GM06990 (cell line): Measurements from ENCODE around the gene ISOC2.
"Not testable (repeated sequence)": the region's sequence is repeated elsewhere in the genome, so short reads cannot be mapped to it uniquely, and the experiment has no call there.

Experiments used
- DNase-seq: peaks from one replicate; pipeline ENCODE4 v3.0.0-alpha.2; 2011; ENCODE audit not compliant: insufficient read length; ENCODE audit errors: extremely low read depth
- H3K27me3 ChIP-seq: replicated peaks from 2 replicates; pipeline ENCODE4 v1.6.0; 2011; ENCODE audit warnings: low read length; ENCODE audit not compliant: control insufficient read depth, insufficient read depth
- H3K36me3 ChIP-seq: 2 replicates; pipeline ENCODE4 v1.5.1; 2011; ENCODE audit warnings: low read length; ENCODE audit not compliant: control insufficient read depth, insufficient read depth
- H3K4me3 ChIP-seq: replicated peaks from 2 replicates; pipeline ENCODE4 v1.5.1; 2011; ENCODE audit warnings: low read depth, mild to moderate bottlenecking, control low read depth, low read length
- TF ChIP-seq, protein P1 (sequence below): IDR thresholded peaks from 2 replicates; pipeline ENCODE4 v1.5.1; 2011; ENCODE audit warnings: low read length, control low read depth, mild to moderate bottlenecking, inconsistent platforms; ENCODE audit not compliant: insufficient read depth, poor library complexity, severe bottlenecking

Gene ISOC2

DNA sequence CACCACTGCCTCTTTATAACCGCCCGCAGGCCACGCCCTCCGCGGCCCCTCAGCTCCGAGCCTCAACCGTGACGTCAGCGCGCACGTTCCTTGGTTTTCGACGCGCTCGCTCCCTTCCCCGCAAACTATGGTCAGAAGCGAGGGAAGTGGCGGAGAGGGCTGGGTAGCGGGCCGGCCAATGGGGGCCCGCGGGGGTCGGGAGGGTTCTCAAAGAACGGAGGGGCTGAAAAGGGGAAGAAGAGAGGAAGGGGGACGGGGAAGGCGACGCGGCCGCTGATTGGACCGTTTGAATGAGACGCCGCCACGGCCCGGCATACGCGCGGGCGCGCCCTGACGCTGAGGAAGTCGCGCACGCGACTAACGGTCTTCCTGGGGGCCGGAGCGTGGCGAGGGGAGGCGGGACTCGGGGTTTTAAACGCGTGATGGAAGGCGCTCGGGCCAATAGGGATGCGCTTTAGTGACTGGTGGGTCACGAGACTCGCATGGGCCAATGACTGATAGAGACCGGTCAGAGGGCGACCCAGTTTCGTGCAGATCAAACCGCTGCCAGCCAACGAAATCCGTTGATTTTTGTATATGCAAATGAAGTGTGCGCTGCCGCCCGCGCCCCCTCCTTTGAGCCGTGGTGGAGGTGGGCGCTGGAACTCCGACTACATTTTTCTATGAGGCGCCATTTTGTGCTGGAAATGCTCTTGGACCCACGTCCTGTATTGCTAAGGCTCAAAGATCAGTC, 53.5 kb downstream of the ISOC2 start:
- TF ChIP-seq, protein P1, sequence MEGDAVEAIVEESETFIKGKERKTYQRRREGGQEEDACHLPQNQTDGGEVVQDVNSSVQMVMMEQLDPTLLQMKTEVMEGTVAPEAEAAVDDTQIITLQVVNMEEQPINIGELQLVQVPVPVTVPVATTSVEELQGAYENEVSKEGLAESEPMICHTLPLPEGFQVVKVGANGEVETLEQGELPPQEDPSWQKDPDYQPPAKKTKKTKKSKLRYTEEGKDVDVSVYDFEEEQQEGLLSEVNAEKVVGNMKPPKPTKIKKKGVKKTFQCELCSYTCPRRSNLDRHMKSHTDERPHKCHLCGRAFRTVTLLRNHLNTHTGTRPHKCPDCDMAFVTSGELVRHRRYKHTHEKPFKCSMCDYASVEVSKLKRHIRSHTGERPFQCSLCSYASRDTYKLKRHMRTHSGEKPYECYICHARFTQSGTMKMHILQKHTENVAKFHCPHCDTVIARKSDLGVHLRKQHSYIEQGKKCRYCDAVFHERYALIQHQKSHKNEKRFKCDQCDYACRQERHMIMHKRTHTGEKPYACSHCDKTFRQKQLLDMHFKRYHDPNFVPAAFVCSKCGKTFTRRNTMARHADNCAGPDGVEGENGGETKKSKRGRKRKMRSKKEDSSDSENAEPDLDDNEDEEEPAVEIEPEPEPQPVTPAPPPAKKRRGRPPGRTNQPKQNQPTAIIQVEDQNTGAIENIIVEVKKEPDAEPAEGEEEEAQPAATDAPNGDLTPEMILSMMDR = no peak
- Histone ChIP-seq H3K27me3 (no peaks in the 10 kb centered on the region), H3K4me3 (peak overlapping the region; percentile 70), H3K36me3 (peaks cover 17% of the 10 kb centered on the region)
- DNase-seq = peak; percentile 99

DNA sequence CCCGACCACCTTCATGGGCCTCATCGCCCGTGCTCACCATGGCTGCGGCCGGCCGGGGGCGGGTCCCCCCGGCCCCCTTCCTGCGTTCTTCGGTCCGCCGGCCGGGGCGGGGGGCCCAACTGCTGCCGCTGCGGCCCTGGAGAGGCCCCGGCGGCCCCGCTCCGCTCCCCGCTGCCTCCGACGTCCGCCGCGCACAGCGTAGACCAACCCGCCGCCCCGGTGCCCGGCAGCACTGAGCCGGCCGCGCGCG, 54.0 kb downstream of the ISOC2 start, which contains the start of gene UBE2S:
TSS of gene UBE2S (minus strand) at position 239 of the 250 bp plus-strand sequence. CDS start at position 40, 199 bp downstream.
- Histone ChIP-seq H3K36me3 (peaks cover 21% of the 10 kb centered on the region), H3K4me3 (peak within 1 kb of the TSS; percentile 70)
- not testable (repeated sequence) for H3K27me3 ChIP-seq, DNase-seq

DNA sequence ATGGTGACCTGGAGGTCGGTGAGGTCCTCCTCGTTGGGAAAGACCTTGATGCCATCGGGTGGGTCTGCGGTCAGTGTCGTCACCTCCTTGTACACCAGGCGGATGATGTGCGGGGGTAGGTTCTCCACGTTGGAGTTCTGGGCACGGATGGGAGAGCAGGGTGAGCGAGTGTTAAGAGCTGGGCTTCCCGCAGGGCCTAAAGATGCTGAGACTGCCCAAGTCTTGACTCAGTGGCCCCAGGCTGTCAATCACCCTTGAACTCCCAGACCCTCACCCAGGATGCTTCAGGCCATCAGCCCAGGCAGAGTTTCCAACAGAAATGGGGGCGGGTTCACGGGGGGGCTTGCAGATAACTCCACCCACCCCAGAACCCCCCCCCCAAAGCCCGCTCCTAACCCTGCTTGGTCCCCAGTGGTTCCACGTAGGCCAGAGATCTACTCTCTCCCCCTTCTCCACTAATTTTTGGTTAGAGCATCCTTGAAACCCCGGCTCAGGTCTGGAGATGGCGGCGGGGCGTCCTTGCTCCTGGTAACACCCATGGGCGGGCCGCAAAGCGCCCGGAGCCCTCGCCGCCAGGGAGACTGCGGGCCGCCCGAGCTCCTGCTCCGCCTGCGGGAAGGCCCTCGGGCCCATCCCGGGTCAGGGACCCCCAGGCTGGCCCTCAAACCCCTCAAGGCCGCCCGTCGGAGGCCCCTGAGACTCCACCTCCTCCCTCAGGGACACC, 54.5 kb downstream of the ISOC2 start:
- TF ChIP-seq, protein P1 = no peak
- DNase-seq = no peak
- Histone ChIP-seq H3K36me3 (peaks cover 24% of the 10 kb centered on the region), H3K27me3 (no peaks in the 10 kb centered on the region), H3K4me3 (peak overlapping the region; percentile 70)

DNA sequence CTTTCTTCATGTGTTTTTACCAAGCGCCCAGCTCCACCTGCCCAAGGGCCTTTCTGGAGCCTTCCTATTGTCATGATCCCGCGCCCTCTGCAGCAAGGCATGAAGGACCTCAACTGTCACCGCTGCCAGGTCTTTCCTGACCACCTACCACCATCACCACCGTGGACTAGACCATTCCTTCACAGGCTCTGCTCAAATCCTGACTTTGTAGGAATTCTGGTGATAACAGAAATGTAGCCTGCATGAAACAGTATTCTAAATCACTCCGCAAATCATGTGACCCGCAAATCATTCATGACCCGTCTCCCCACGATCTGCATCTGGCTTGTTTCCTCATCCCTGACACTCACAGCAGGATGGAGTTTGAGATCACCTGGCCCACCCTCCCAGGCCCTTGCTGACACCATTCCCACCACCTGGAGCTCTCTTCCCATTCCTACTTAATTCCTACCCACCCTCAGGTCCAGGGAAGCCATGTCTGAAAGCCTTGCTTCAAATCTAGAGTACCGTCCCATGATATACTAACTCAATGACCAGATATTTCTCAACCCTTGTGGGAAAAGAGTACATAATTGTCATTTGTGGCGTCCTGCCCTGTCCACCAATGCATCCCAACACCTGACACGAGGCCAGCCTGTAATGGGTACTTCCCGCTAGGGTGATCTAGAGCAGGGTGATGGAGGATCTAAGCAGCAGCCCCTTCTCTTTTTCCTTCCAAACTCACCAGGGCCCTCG, 55.2 kb downstream of the ISOC2 start:
- H3K27me3 ChIP-seq = no peaks in the 10 kb centered on the region
- H3K36me3 ChIP-seq = peaks cover 28% of the 10 kb centered on the region
- H3K4me3 ChIP-seq = peak overlapping the region; percentile 70
- DNase-seq = no peak
- TF ChIP-seq, protein P1 = no peak

DNA sequence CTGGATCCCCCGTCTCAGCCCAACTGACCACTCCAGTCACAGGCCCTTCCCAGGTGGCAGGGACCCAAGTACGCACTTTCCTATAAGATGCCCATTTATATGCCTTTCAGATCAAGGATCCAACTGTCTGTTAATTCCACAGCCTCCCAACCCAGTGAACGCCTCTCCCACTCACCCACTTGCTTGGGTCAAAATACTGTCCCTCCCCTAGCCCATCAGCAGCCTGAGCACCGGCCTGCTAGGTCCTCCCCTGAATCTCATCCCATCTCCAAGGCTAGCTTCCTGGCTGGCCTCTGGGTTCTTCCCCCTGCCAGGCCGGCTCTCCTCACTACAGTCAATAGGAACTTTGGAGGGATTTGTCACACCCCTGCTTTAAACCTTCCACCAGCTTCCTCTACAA, 55.8 kb downstream of the ISOC2 start:
- Histone ChIP-seq H3K4me3 (peak overlapping the region; percentile 70), H3K27me3 (no peaks in the 10 kb centered on the region), H3K36me3 (peaks cover 32% of the 10 kb centered on the region)
- DNase-seq = no peak
- TF ChIP-seq, protein P1 = no peak
